ENCODE results near the gene NDUFV2. TPM values are rescaled to one million over a fixed set of nuclear protein-coding genes. Genes with fewer than 3 reads are reported as not detected.

NDUFV2 gene
- total and polyA plus RNA-seq, 2 of the 8 experiments (the other 6 are each of a cell fraction or from before 2014, with no cell fraction given), result 90.8 to 191 TPM

DNA sequence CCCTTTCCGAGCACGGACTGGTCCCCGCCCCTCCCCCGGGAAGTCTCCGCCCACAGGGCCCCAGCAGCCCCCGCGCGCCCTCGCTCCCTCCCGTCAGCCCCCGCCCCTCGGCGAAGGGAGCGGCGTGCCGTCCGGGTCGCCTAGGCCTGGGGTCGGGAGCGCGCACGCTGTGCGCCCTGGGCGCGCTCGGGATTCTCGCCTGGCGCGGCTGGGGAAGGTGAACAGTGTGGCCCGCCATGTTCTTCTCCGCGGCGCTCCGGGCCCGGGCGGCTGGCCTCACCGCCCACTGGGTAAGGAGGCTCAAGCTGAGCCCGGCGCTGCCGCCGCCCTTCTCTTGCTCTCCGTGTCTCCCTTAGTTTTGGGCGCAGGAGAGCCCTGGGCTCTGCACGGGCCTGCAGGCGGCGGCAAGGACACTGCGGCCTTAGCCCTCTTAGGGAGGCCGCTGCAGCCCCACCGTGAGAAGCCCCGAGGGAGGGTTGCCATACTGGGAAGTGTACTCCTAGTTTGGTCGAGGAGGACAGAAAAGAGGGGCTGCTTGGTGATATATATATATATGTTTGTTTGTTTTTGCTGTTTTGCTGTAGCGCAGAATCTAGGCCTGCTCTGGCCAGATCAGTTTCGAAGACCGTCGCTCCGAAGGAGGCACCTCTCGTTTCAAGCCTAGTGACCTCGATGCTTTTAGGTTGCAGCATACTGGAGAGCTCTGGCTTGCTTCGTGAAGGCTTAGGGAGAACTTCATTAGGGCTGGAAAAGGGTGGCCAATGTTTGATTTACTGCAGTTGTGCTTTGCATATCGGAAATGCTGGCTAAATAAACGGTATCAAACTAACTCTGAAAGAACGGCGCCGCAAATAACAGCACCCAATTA, at the start of gene NDUFV2 (continued):
- peak in 1 of 2 experiments; percentile 91; a peak in 2 of 3 replicates for TF ChIP-seq POLR2A (IDR thresholded peaks at IDR 0.05; ENCODE audit: control extremely low read depth in 1 of 2, low read depth in 2 of 2, low read length in 2 of 2)
- TF ChIP-seq, protein P1, sequence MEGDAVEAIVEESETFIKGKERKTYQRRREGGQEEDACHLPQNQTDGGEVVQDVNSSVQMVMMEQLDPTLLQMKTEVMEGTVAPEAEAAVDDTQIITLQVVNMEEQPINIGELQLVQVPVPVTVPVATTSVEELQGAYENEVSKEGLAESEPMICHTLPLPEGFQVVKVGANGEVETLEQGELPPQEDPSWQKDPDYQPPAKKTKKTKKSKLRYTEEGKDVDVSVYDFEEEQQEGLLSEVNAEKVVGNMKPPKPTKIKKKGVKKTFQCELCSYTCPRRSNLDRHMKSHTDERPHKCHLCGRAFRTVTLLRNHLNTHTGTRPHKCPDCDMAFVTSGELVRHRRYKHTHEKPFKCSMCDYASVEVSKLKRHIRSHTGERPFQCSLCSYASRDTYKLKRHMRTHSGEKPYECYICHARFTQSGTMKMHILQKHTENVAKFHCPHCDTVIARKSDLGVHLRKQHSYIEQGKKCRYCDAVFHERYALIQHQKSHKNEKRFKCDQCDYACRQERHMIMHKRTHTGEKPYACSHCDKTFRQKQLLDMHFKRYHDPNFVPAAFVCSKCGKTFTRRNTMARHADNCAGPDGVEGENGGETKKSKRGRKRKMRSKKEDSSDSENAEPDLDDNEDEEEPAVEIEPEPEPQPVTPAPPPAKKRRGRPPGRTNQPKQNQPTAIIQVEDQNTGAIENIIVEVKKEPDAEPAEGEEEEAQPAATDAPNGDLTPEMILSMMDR (IDR thresholded peaks at IDR 0.05; ENCODE audit: control extremely low read depth in 1 of 3, insufficient read depth in 1 of 3, low read depth in 1 of 3, low read length in 3 of 3), result no peak
- no peak for TF ChIP-seq NRF1 (IDR thresholded peaks at IDR 0.05; ENCODE audit: low read depth, low read length)
- TF ChIP-seq SIRT6 (IDR thresholded peaks at IDR 0.05; ENCODE audit: low read length), result no peak
- TF ChIP-seq ZNF274 (IDR thresholded peaks at IDR 0.05; ENCODE audit: borderline replicate concordance, extremely low read depth, low read length), result no peak
- TF ChIP-seq, protein P2, sequence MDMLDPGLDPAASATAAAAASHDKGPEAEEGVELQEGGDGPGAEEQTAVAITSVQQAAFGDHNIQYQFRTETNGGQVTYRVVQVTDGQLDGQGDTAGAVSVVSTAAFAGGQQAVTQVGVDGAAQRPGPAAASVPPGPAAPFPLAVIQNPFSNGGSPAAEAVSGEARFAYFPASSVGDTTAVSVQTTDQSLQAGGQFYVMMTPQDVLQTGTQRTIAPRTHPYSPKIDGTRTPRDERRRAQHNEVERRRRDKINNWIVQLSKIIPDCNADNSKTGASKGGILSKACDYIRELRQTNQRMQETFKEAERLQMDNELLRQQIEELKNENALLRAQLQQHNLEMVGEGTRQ (IDR thresholded peaks at IDR 0.05; ENCODE audit: low read length), result no peak
- no peak for TF ChIP-seq CREB1 (IDR thresholded peaks at IDR 0.05)
- no peak for TF ChIP-seq KDM1A (IDR thresholded peaks at IDR 0.05; ENCODE audit: borderline replicate concordance, low read length)
- TF ChIP-seq POU5F1 (IDR thresholded peaks at IDR 0.05; ENCODE audit: low read depth, low read length), result no peak
- TF ChIP-seq SIX5 (IDR thresholded peaks at IDR 0.05; ENCODE audit: low read depth, low read length), result no peak
- no peak for TF ChIP-seq CBX5 (IDR thresholded peaks at IDR 0.05; ENCODE audit: low read depth, low read length)
- TF ChIP-seq, protein P3, sequence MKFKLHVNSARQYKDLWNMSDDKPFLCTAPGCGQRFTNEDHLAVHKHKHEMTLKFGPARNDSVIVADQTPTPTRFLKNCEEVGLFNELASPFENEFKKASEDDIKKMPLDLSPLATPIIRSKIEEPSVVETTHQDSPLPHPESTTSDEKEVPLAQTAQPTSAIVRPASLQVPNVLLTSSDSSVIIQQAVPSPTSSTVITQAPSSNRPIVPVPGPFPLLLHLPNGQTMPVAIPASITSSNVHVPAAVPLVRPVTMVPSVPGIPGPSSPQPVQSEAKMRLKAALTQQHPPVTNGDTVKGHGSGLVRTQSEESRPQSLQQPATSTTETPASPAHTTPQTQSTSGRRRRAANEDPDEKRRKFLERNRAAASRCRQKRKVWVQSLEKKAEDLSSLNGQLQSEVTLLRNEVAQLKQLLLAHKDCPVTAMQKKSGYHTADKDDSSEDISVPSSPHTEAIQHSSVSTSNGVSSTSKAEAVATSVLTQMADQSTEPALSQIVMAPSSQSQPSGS (IDR thresholded peaks at IDR 0.05; ENCODE audit: low read length), result no peak
- TF ChIP-seq SP1 (IDR thresholded peaks at IDR 0.05; ENCODE audit: low read depth, low read length), result no peak
- TF ChIP-seq SP2 (IDR thresholded peaks at IDR 0.05; ENCODE audit: low read length), result no peak
- TF ChIP-seq TAF1 (IDR thresholded peaks at IDR 0.05; ENCODE audit: low read depth, low read length), result peak; percentile 83
- TF ChIP-seq KDM5A (IDR thresholded peaks at IDR 0.05; ENCODE audit: low read length), result peak; percentile 41; the same call in 1 of the 2 replicates
- no peak for TF ChIP-seq EGR1 (IDR thresholded peaks at IDR 0.05; ENCODE audit: borderline replicate concordance, low read depth, low read length)
- TF ChIP-seq MAFK (IDR thresholded peaks at IDR 0.05; ENCODE audit: low read depth, low read length), result no peak
- TF ChIP-seq HDAC2 (IDR thresholded peaks at IDR 0.05; ENCODE audit: borderline replicate concordance in 1 of 2, low read depth in 2 of 2, low read length in 2 of 2), result no peak
- TF ChIP-seq PHF8 (conservative IDR thresholded peaks at IDR 0.05; ENCODE audit: low read depth, low read length), result peak; percentile 88
